ENCODE measurements around the gene CNNM3. TPM values are rescaled to one million over a fixed set of nuclear protein-coding genes. Genes with fewer than 3 reads are reported as not detected.

The CNNM3 gene
- total and polyA plus RNA-seq, 5 donors, result 7.2 to 14.5 (median 11.0) TPM

- Histone ChIP-seq H3K9me3 (ENCODE audit: control insufficient read depth, low read length) (no peaks in the 10 kb centered on the region), H3K4me1 (ENCODE audit: control insufficient read depth, insufficient read depth, low read length) (peaks cover 20% of the 10 kb centered on the region), H3K27me3 (ENCODE audit: control insufficient read depth, insufficient read depth) (no peaks in the 10 kb centered on the region), H3K4me3 (ENCODE audit: low read length) (no peak overlapping the region), H3K27ac (ENCODE audit: low read length) (no peak overlapping the region)
- DNase-seq, result peak in 2 of 3 donors; percentile 20 to 41
- intact Hi-C loops (cut with DNase I), result no loop called here
- ATAC-seq, result no peak
- 86% methylated on average over 12 of the region's 12 CpGs for WGBS
These were observed 3.9 kb downstream of the CNNM3 start for GRCh38 chr2:96819876-96820511.

- no peaks in the 10 kb centered on the region for H3K9me3 ChIP-seq (ENCODE audit: control insufficient read depth, low read length)
- H3K27me3 ChIP-seq (ENCODE audit: control insufficient read depth, insufficient read depth), result no peaks in the 10 kb centered on the region
- DNase-seq (peak in 1 of 3 donors; percentile 18), ATAC-seq (no peak)
- no peak overlapping the region for H3K27ac ChIP-seq (ENCODE audit: low read length)
- intact Hi-C loops (cut with DNase I), result no loop called here
- H3K4me3 ChIP-seq (ENCODE audit: low read length), result no peak overlapping the region
- 68% methylated on average over 11 of the region's 11 CpGs for WGBS
- H3K4me1 ChIP-seq (ENCODE audit: control insufficient read depth, insufficient read depth, low read length), result peaks cover 20% of the 10 kb centered on the region
These were observed 5.1 kb downstream of the CNNM3 start for GRCh38 chr2:96821113-96821675.

- ATAC-seq (no peak), DNase-seq (peak in 2 of 3 donors; percentile 12 to 34)
- H3K27ac ChIP-seq (ENCODE audit: low read length), result no peak overlapping the region
- no peaks in the 10 kb centered on the region for H3K27me3 ChIP-seq (ENCODE audit: control insufficient read depth, insufficient read depth)
- no peaks in the 10 kb centered on the region for H3K9me3 ChIP-seq (ENCODE audit: control insufficient read depth, low read length)
- 53% methylated on average over 4 of the region's 4 CpGs for WGBS
- intact Hi-C loops (cut with DNase I), result no loop called here
- H3K4me1 ChIP-seq (ENCODE audit: control insufficient read depth, insufficient read depth, low read length), result peaks cover 15% of the 10 kb centered on the region
- H3K4me3 ChIP-seq (ENCODE audit: low read length), result no peak overlapping the region
These were observed 6.7 kb downstream of the CNNM3 start for GRCh38 chr2:96822786-96823185.

- peaks cover 15% of the 10 kb centered on the region for H3K4me1 ChIP-seq (ENCODE audit: control insufficient read depth, insufficient read depth, low read length)
- H3K4me3 ChIP-seq (ENCODE audit: low read length), result no peak overlapping the region
- DNase-seq, result peak in 2 of 3 donors; percentile 53 to 62
These were observed 7.1 kb downstream of the CNNM3 start for GRCh38 chr2:96823198-96823597.

GRCh38 chr2:96824079-96824870 lies 8.2 kb downstream of the CNNM3 start:
- DNase-seq (peak in 1 of 3 donors; percentile 17), ATAC-seq (no peak)
- intact Hi-C loops (cut with DNase I), result no loop called here
- H3K9me3 ChIP-seq (ENCODE audit: control insufficient read depth, low read length), result no peaks in the 10 kb centered on the region
- 58% methylated on average over 6 of the region's 6 CpGs for WGBS
- H3K27me3 ChIP-seq (ENCODE audit: control insufficient read depth, insufficient read depth), result no peaks in the 10 kb centered on the region
- no peak overlapping the region for H3K27ac ChIP-seq (ENCODE audit: low read length)
- no peak overlapping the region for H3K4me3 ChIP-seq (ENCODE audit: low read length)
- peaks cover 7% of the 10 kb centered on the region for H3K4me1 ChIP-seq (ENCODE audit: control insufficient read depth, insufficient read depth, low read length)

More at GRCh38 chr2:96823198-96823597, 7.1 kb downstream of the CNNM3 start:
- no peaks in the 10 kb centered on the region for H3K27me3 ChIP-seq (ENCODE audit: control insufficient read depth, insufficient read depth)
- WGBS, result 64% methylated on average over 11 of the region's 11 CpGs
- H3K9me3 ChIP-seq (ENCODE audit: control insufficient read depth, low read length), result no peaks in the 10 kb centered on the region
- no peak overlapping the region for H3K27ac ChIP-seq (ENCODE audit: low read length)
- no peak for ATAC-seq
- intact Hi-C loops (cut with DNase I), result no loop called here

- DNase-seq, result peak in 2 of 3 donors; percentile 22 to 41
- no peak overlapping the region for H3K27ac ChIP-seq (ENCODE audit: low read length)
- WGBS, result 90% methylated on average over 14 of the region's 14 CpGs
These were observed 9.0 kb downstream of the CNNM3 start for GRCh38 chr2:96825057-96825456.

GRCh38 chr2:96826546-96827278 lies 10.6 kb downstream of the CNNM3 start:
- H3K4me1 ChIP-seq (ENCODE audit: control insufficient read depth, insufficient read depth, low read length), result no peaks in the 10 kb centered on the region
- no peak overlapping the region for H3K4me3 ChIP-seq (ENCODE audit: low read length)
- WGBS, result 87% methylated on average over 22 of the region's 22 CpGs
- H3K9me3 ChIP-seq (ENCODE audit: control insufficient read depth, low read length), result no peaks in the 10 kb centered on the region
- intact Hi-C loops (cut with DNase I), result no loop called here
- peak in 2 of 3 donors; percentile 45 to 53 for DNase-seq
- H3K27ac ChIP-seq (ENCODE audit: low read length), result no peak overlapping the region
- no peak for ATAC-seq
- H3K27me3 ChIP-seq (ENCODE audit: control insufficient read depth, insufficient read depth), result no peaks in the 10 kb centered on the region

More at GRCh38 chr2:96825057-96825456, 9.0 kb downstream of the CNNM3 start:
- no peaks in the 10 kb centered on the region for H3K27me3 ChIP-seq (ENCODE audit: control insufficient read depth, insufficient read depth)
- H3K4me1 ChIP-seq (ENCODE audit: control insufficient read depth, insufficient read depth, low read length), result peaks cover 5% of the 10 kb centered on the region
- H3K4me3 ChIP-seq (ENCODE audit: low read length), result no peak overlapping the region
- peak in 1 of 2 donors; percentile 9 for ATAC-seq
- no peaks in the 10 kb centered on the region for H3K9me3 ChIP-seq (ENCODE audit: control insufficient read depth, low read length)
- intact Hi-C loops (cut with DNase I), result no loop called here

GRCh38 chr2:96828436-96828835 lies 12.4 kb downstream of the CNNM3 start:
- no peak overlapping the region for H3K27ac ChIP-seq (ENCODE audit: low read length)
- no peaks in the 10 kb centered on the region for H3K27me3 ChIP-seq (ENCODE audit: control insufficient read depth, insufficient read depth)
- intact Hi-C loops (cut with DNase I), result no loop called here
- no peak overlapping the region for H3K4me3 ChIP-seq (ENCODE audit: low read length)
- 93% methylated on average over 14 of the region's 14 CpGs for WGBS
- DNase-seq (peak in 2 of 3 donors; percentile 24 to 51), ATAC-seq (no peak)
- H3K9me3 ChIP-seq (ENCODE audit: control insufficient read depth, low read length), result no peaks in the 10 kb centered on the region
- H3K4me1 ChIP-seq (ENCODE audit: control insufficient read depth, insufficient read depth, low read length), result peaks cover 7% of the 10 kb centered on the region

GRCh38 chr2:96828874-96829273 lies 12.8 kb downstream of the CNNM3 start:
- Histone ChIP-seq H3K4me3 (ENCODE audit: low read length) (no peak overlapping the region), H3K4me1 (ENCODE audit: control insufficient read depth, insufficient read depth, low read length) (peaks cover 7% of the 10 kb centered on the region), H3K27ac (ENCODE audit: low read length) (no peak overlapping the region), H3K27me3 (ENCODE audit: control insufficient read depth, insufficient read depth) (no peaks in the 10 kb centered on the region), H3K9me3 (ENCODE audit: control insufficient read depth, low read length) (no peaks in the 10 kb centered on the region)
- intact Hi-C loops (cut with DNase I), result no loop called here
- no peak for ATAC-seq
- DNase-seq, result peak in 1 of 3 donors; percentile 30
- 97% methylated on average over 13 of the region's 13 CpGs for WGBS

- DNase-seq (no peak), ATAC-seq (no peak)
- Histone ChIP-seq H3K27ac (ENCODE audit: low read length) (peak overlapping the region; percentile 10), H3K27me3 (ENCODE audit: control insufficient read depth, insufficient read depth) (no peaks in the 10 kb centered on the region), H3K4me3 (ENCODE audit: low read length) (no peak overlapping the region), H3K4me1 (ENCODE audit: control insufficient read depth, insufficient read depth, low read length) (peaks cover 7% of the 10 kb centered on the region), H3K9me3 (ENCODE audit: control insufficient read depth, low read length) (no peaks in the 10 kb centered on the region)
- WGBS, result 44% methylated on average over 5 of the region's 5 CpGs
- intact Hi-C loops (cut with DNase I), result no loop called here
These were observed 14.0 kb downstream of the CNNM3 start for GRCh38 chr2:96830044-96830562.
